GM12878 (cell line): Measurements from ENCODE around the gene OR52B2. TPM values are rescaled to one million over a fixed set of nuclear protein-coding genes. Genes with fewer than 3 reads are reported as not detected.

Experiments used
- ATAC-seq: fragments of 200-7000 bp; cut with Tn5 transposase; 3 replicates; pipeline ENCODE4 v1.9.1; 2020; ENCODE audit warnings: mild to moderate bottlenecking, moderate library complexity
- BruUV-seq: library from RNA; stranded (reverse); fragments of 400-500 nt; replicated peaks from 2 replicates; lab custom pipeline; 2021; lab: Mats Ljungman, UMichigan
- CTCF ChIA-PET: fragments of 300-600 bp; sonication (Branson Sonifier 250); formaldehyde crosslinking; extraction: SDS; loops from one replicate; lab custom pipeline; 2021; ENCODE audit warnings: inconsistent platforms; lab: Yijun Ruan, JAX
- POLR2A ChIA-PET: fragments of 350-600 bp; formaldehyde crosslinking; extraction: SDS; loops from one replicate; lab custom pipeline; 2021; ENCODE audit warnings: inconsistent platforms; lab: Charles Lee
- RAD21 ChIA-PET: fragments of 300-600 bp; sonication (Branson Sonifier 250); formaldehyde crosslinking; loops from one replicate; lab custom pipeline; 2023; ENCODE audit warnings: antibody characterized with exemption; ENCODE audit not compliant: unreplicated experiment; lab: Charles Lee
- SMC1A ChIA-PET: fragments of 300-600 bp; sonication (Branson Sonifier 250); formaldehyde crosslinking; loops from one replicate; lab custom pipeline; 2023; ENCODE audit not compliant: unreplicated experiment, uncharacterized antibody; lab: Charles Lee
- DNase-seq: peaks from one replicate; pipeline ENCODE4 v3.0.0-alpha.2; 2011; ENCODE audit warnings: low read depth, low spot score
- FAIRE-seq: peaks from 3 replicates; lab custom pipeline; 2011; peaks lifted over from hg19 to GRCh38; lab: Jason Lieb, UNC
- H2AFZ ChIP-seq: 2 replicates; pipeline ENCODE4 v1.6.0; 2011; ENCODE audit warnings: low read depth, low read length, control low read depth; ENCODE audit not compliant: control insufficient read depth
- H3K27ac ChIP-seq: 2 replicates; pipeline ENCODE4 v1.5.1; 2011; ENCODE audit warnings: control low read depth; ENCODE audit not compliant: control insufficient read depth, insufficient read depth
- H3K27me3 ChIP-seq, 2 experiments: replicated peaks in 1 of 2; 2 replicates each; pipeline versions ENCODE4 v1.6.0 to v1.6.1; 2011; ENCODE audit warnings: low read length in 1 of 2; ENCODE audit not compliant: control insufficient read depth in 2 of 2, insufficient read depth in 2 of 2
- H3K36me3 ChIP-seq, 2 experiments: 2 replicates each; pipeline ENCODE4 v1.5.1; 2011; ENCODE audit warnings: low read length in 1 of 2; ENCODE audit not compliant: control insufficient read depth in 2 of 2, insufficient read depth in 2 of 2
- H3K4me1 ChIP-seq: 2 replicates; pipeline ENCODE4 v1.6.1; 2011; ENCODE audit warnings: mild to moderate bottlenecking, low read length, moderate library complexity, mixed read lengths; ENCODE audit not compliant: control insufficient read depth, insufficient read depth
- H3K4me2 ChIP-seq: 2 replicates; pipeline ENCODE4 v1.6.0; 2011; ENCODE audit warnings: control low read depth; ENCODE audit not compliant: control insufficient read depth, insufficient read depth
- H3K4me3 ChIP-seq: fragments of 200-600 bp; sonication (generic); 2 replicates; pipeline ENCODE4 v1.5.1; 2016
- H3K79me2 ChIP-seq: 2 replicates; pipeline ENCODE4 v1.6.0; 2011; ENCODE audit warnings: low read length; ENCODE audit not compliant: control insufficient read depth, insufficient read depth
- H3K9ac ChIP-seq: 2 replicates; pipeline ENCODE4 v1.8.0; 2011; ENCODE audit warnings: low read length, control low read depth, mixed read lengths; ENCODE audit not compliant: control insufficient read depth, insufficient read depth
- H3K9me3 ChIP-seq: replicated peaks from 3 replicates; pipeline ENCODE4 v1.5.1; 2011; ENCODE audit warnings: mild to moderate bottlenecking, low read length; ENCODE audit not compliant: control insufficient read depth, insufficient read depth
- H4K20me1 ChIP-seq: 2 replicates; pipeline ENCODE4 v1.6.0; 2011; ENCODE audit not compliant: control insufficient read depth, insufficient read depth
- BACH1 ChIP-seq: fragments of 450-650 bp; IDR thresholded peaks from 2 replicates; pipeline ENCODE4 v1.6.1; 2017; ENCODE audit warnings: mild to moderate bottlenecking, borderline replicate concordance
- BCL11A ChIP-seq: IDR thresholded peaks from 2 replicates; pipeline ENCODE4 v1.6.1; 2011; ENCODE audit warnings: low read depth, low read length
- BHLHE40 ChIP-seq, 2 experiments: fragments of 450-650 bp in 1 of 2; IDR thresholded peaks; 2 replicates each; pipeline ENCODE4 v1.6.1; 2011 to 2017; ENCODE audit warnings: low read depth in 2 of 2, borderline replicate concordance in 1 of 2, improper control_type of control experiment in 1 of 2, low read length in 1 of 2, mild to moderate bottlenecking in 1 of 2
- FOXK2 ChIP-seq: fragments of 450-650 bp; IDR thresholded peaks from 2 replicates; pipeline ENCODE4 v1.6.1; 2017; ENCODE audit warnings: mild to moderate bottlenecking, moderate library complexity
- GABPA ChIP-seq: IDR thresholded peaks from 2 replicates; pipeline ENCODE4 v1.6.1; 2014; ENCODE audit warnings: antibody characterized with exemption, low read depth, mild to moderate bottlenecking, inconsistent platforms
- IKZF1 ChIP-seq: fragments of 450-650 bp; conservative IDR thresholded peaks from 2 replicates; pipeline ENCODE4 v1.6.1; 2017; ENCODE audit warnings: antibody characterized with exemption, mild to moderate bottlenecking
- IRF3 ChIP-seq: fragments of 450-650 bp; IDR thresholded peaks from 2 replicates; pipeline ENCODE4 v1.6.1; 2014; ENCODE audit warnings: mild to moderate bottlenecking
- JUNB ChIP-seq: IDR thresholded peaks from 2 replicates; pipeline ENCODE4 v1.6.1; 2016; ENCODE audit warnings: antibody characterized with exemption, mild to moderate bottlenecking
- NR2C2 ChIP-seq: IDR thresholded peaks from 2 replicates; pipeline ENCODE4 v1.6.1; 2011; ENCODE audit warnings: borderline replicate concordance, low read depth; ENCODE audit not compliant: control insufficient read depth, insufficient read length
- POLR2AphosphoS2 ChIP-seq: IDR thresholded peaks from 2 replicates; pipeline ENCODE4 v1.6.1; 2011; ENCODE audit warnings: low read depth, mild to moderate bottlenecking, low read length, improper control_type of control experiment, moderate library complexity
- PRDM15 ChIP-seq: fragments of 450-650 bp; formaldehyde crosslinking; IDR thresholded peaks from 2 replicates; pipeline ENCODE4 v1.4.0; 2020; ENCODE audit warnings: mild to moderate bottlenecking, moderate library complexity
- SRF ChIP-seq, 2 experiments: IDR thresholded peaks; 2 replicates each; pipeline ENCODE4 v1.6.1; 2011; ENCODE audit warnings: low read depth in 2 of 2, low read length in 2 of 2, mild to moderate bottlenecking in 1 of 2, moderate library complexity in 1 of 2
- SUPT20H ChIP-seq: IDR thresholded peaks from 2 replicates; pipeline ENCODE4 v1.6.1; 2011; ENCODE audit warnings: low read depth, mild to moderate bottlenecking, low read length, moderate library complexity, borderline replicate concordance; ENCODE audit not compliant: control insufficient read depth
- USF1 ChIP-seq: IDR thresholded peaks from 2 replicates; pipeline ENCODE4 v1.6.1; 2011; ENCODE audit warnings: borderline replicate concordance, low read depth, mild to moderate bottlenecking, moderate library complexity, mixed read lengths, low read length; ENCODE audit not compliant: insufficient read depth; ENCODE audit errors: extremely low read length
- ZBTB11 ChIP-seq: fragments of 450-650 bp; formaldehyde crosslinking; IDR thresholded peaks from 2 replicates; pipeline ENCODE4 v1.5.0; 2022; ENCODE audit warnings: mild to moderate bottlenecking, missing genetic modification characterization
- ZNF24 ChIP-seq: fragments of 450-650 bp; IDR thresholded peaks from 2 replicates; pipeline ENCODE4 v1.6.1; 2017; ENCODE audit warnings: antibody characterized with exemption, mild to moderate bottlenecking
- WGBS: methylation state at CpG from one replicate; pipeline ENCODE4 v1.1.6; 2016; ENCODE audit warnings: low lambda C conversion rate; ENCODE audit not compliant: insufficient replicate concordance, insufficient coverage; ENCODE audit errors: missing lambda C conversion rate; 5-methylcytosine and 5-hydroxymethylcytosine counted together
- in situ Hi-C: fragments of 300-500 bp; cut with MboI; formaldehyde crosslinking; loops from 9 replicates; pipeline ENCODE4 v1.14.3; 2018; ENCODE audit warnings: mixed read lengths
- intact Hi-C: fragments of 100-400 bp; cut with micrococcal nuclease; formaldehyde crosslinking; loops from one replicate; pipeline ENCODE4 v1.14.2; 2022; ENCODE audit not compliant: unreplicated experiment
- polyA plus RNA-seq, 11 experiments: library from polyadenylated mRNA; depleted of rRNA in 4 of 11; unstranded in 6 of 11; stranded (reverse) in 5 of 11; fragments of >200 nt; fragmentation: Nextera tagmentation in 4 of 11; fragmentation: Illumina TruSeq in 1 of 11; extraction: Ambion mirVana in 4 of 11; extraction: Trizol in 1 of 11; gene quantifications; 1 replicate in 1 of 11; 2 replicates in 10 of 11; pipeline versions ENCODE4 v1.2.1 to v1.2.3, GENCODE V29; 2011 to 2016; ENCODE audit warnings: inconsistent platforms in 2 of 11, missing spikeins in 2 of 11, low read depth in 1 of 11
- total RNA-seq, 4 experiments: library from RNA; depleted of rRNA in 3 of 4; stranded (reverse); fragments of >200 nt in 3 of 4; fragmentation: Illumina TruSeq in 1 of 4; extraction: Trizol in 1 of 4; gene quantifications; 2 replicates each; pipeline versions ENCODE4 v1.2.1 to v1.2.3, GENCODE V29; 2013 to 2021

The OR52B2 gene
- total and polyA plus RNA-seq, 10 of the 15 experiments (the other 5 are each of a cell fraction or from before 2014, with no cell fraction given): 0.08 TPM; not detected in 9

GRCh38 chr11:6196396-6196795 lies 26.3 kb upstream of the OR52B2 start:
- FAIRE-seq (no peak), ATAC-seq (peak; percentile 73), DNase-seq (no peak)
- H3K27ac ChIP-seq: no peak overlapping the region
- no peaks in the 10 kb centered on the region for H3K27me3 ChIP-seq
- no peaks in the 10 kb centered on the region for H3K9me3 ChIP-seq
- no peaks in the 10 kb centered on the region for H3K4me1 ChIP-seq
- WGBS: 1% methylated on average over 4 of the region's 4 CpGs
- no peak overlapping the region for H2AFZ ChIP-seq
- H3K4me3 ChIP-seq: no peak overlapping the region
- ChIA-PET SMC1A (interaction anchor here (0.9 kb wide), 1 partner anchor 10 kb away, joined by 5 read pairs; the partner anchor contains the start of gene C11orf42), RAD21 (no interaction called here), CTCF (interaction anchor here (0.8 to 1.3 kb wide), 2 partner anchors 13 to 158 kb away, joined by 3 to 4 read pairs; no protein-coding TSS in a partner anchor), POLR2A (no interaction called here)
- no peak overlapping the region for H3K4me2 ChIP-seq
- no peak overlapping the region for H3K9ac ChIP-seq
- intact Hi-C loops: no loop called here
- in situ Hi-C loops: no loop called here
- H3K36me3 ChIP-seq: no peaks in the 10 kb centered on the region
- H4K20me1 ChIP-seq: no peaks in the 10 kb centered on the region
- no TSS peak for BruUV-seq
- H3K79me2 ChIP-seq: no peaks in the 10 kb centered on the region
- TF ChIP-seq BHLHE40 (IDR thresholded peaks at IDR 0.05; ENCODE audit: borderline replicate concordance in 1 of 2, low read depth in 2 of 2, low read length in 1 of 2): no peak
- TF ChIP-seq IRF3: no peak
- TF ChIP-seq BCL11A: no peak
- TF ChIP-seq POLR2AphosphoS2: no peak
- TF ChIP-seq SRF (IDR thresholded peaks at IDR 0.05; ENCODE audit: low read depth in 2 of 2, low read length in 2 of 2): no peak
- no peak for TF ChIP-seq ZNF24
- no peak for TF ChIP-seq NR2C2
- no peak for TF ChIP-seq JUNB
- TF ChIP-seq IKZF1: no peak
- TF ChIP-seq FOXK2: no peak
- TF ChIP-seq ZBTB11 (CRISPR knock-in tag): no peak
- no peak for TF ChIP-seq PRDM15 (CRISPR knock-in tag)
- no peak for TF ChIP-seq USF1
- no peak for TF ChIP-seq GABPA
- TF ChIP-seq SUPT20H: no peak
- TF ChIP-seq BACH1: no peak
